ENCODE results near the gene SSX2IP. TPM values are rescaled to one million over a fixed set of nuclear protein-coding genes. Genes with fewer than 3 reads are reported as not detected.

SSX2IP gene
- total RNA-seq, 1 donor from 2014 or later: 7.3 TPM

GRCh38 chr1:84711869-84712268, 21.6 kb upstream of the SSX2IP start:
- no peak overlapping the region for H3K4me3 Mint-ChIP-seq (ENCODE audit: unreplicated experiment)
- H3K9me3 Mint-ChIP-seq (ENCODE audit: unreplicated experiment): no peaks in the 10 kb centered on the region
- no peak for TF ChIP-seq CTCF (IDR thresholded peaks at IDR 0.05; ENCODE audit: unreplicated experiment)
- H3K36me3 Mint-ChIP-seq (ENCODE audit: low read depth, unreplicated experiment): no peaks in the 10 kb centered on the region
- H3K27ac Mint-ChIP-seq (ENCODE audit: unreplicated experiment): no peak overlapping the region
- no peaks in the 10 kb centered on the region for H3K4me1 Mint-ChIP-seq (ENCODE audit: unreplicated experiment)
- no peak for DNase-seq (ENCODE audit: low spot score)
- no peaks in the 10 kb centered on the region for H3K27me3 Mint-ChIP-seq (ENCODE audit: unreplicated experiment)

GRCh38 chr1:84711121-84711520, 20.9 kb upstream of the SSX2IP start:
- Mint-ChIP-seq H3K4me3 (ENCODE audit: unreplicated experiment) (no peak overlapping the region), H3K27ac (ENCODE audit: unreplicated experiment) (no peak overlapping the region), H3K4me1 (ENCODE audit: unreplicated experiment) (no peaks in the 10 kb centered on the region), H3K9me3 (ENCODE audit: unreplicated experiment) (no peaks in the 10 kb centered on the region), H3K27me3 (ENCODE audit: unreplicated experiment) (no peaks in the 10 kb centered on the region), H3K36me3 (ENCODE audit: low read depth, unreplicated experiment) (no peaks in the 10 kb centered on the region)
- DNase-seq (ENCODE audit: low spot score): no peak
- TF ChIP-seq CTCF (IDR thresholded peaks at IDR 0.05; ENCODE audit: unreplicated experiment): no peak

- DNase-seq (ENCODE audit: low spot score): no peak
- Mint-ChIP-seq H3K4me1 (ENCODE audit: unreplicated experiment) (no peaks in the 10 kb centered on the region), H3K4me3 (ENCODE audit: unreplicated experiment) (no peak overlapping the region), H3K27ac (ENCODE audit: unreplicated experiment) (no peak overlapping the region), H3K9me3 (ENCODE audit: unreplicated experiment) (no peaks in the 10 kb centered on the region), H3K27me3 (ENCODE audit: unreplicated experiment) (no peaks in the 10 kb centered on the region), H3K36me3 (ENCODE audit: low read depth, unreplicated experiment) (no peaks in the 10 kb centered on the region)
- no peak for TF ChIP-seq CTCF (IDR thresholded peaks at IDR 0.05; ENCODE audit: unreplicated experiment)
Measured at GRCh38 chr1:84709131-84709530, 18.9 kb upstream of the SSX2IP start.

- TF ChIP-seq CTCF (IDR thresholded peaks at IDR 0.05; ENCODE audit: unreplicated experiment): no peak
- H3K36me3 Mint-ChIP-seq (ENCODE audit: low read depth, unreplicated experiment): no peaks in the 10 kb centered on the region
- no peak overlapping the region for H3K27ac Mint-ChIP-seq (ENCODE audit: unreplicated experiment)
Measured at GRCh38 chr1:84708031-84708430, 17.8 kb upstream of the SSX2IP start.

GRCh38 chr1:84705513-84705912, 15.3 kb upstream of the SSX2IP start:
- no peak for TF ChIP-seq CTCF (IDR thresholded peaks at IDR 0.05; ENCODE audit: unreplicated experiment)
- Mint-ChIP-seq H3K4me3 (ENCODE audit: unreplicated experiment) (no peak overlapping the region), H3K27ac (ENCODE audit: unreplicated experiment) (no peak overlapping the region), H3K36me3 (ENCODE audit: low read depth, unreplicated experiment) (no peaks in the 10 kb centered on the region), H3K27me3 (ENCODE audit: unreplicated experiment) (no peaks in the 10 kb centered on the region), H3K4me1 (ENCODE audit: unreplicated experiment) (peaks cover 2% of the 10 kb centered on the region), H3K9me3 (ENCODE audit: unreplicated experiment) (no peaks in the 10 kb centered on the region)
- DNase-seq (ENCODE audit: low spot score): no peak

More at GRCh38 chr1:84708031-84708430, 17.8 kb upstream of the SSX2IP start:
- Mint-ChIP-seq H3K9me3 (ENCODE audit: unreplicated experiment) (no peaks in the 10 kb centered on the region), H3K4me3 (ENCODE audit: unreplicated experiment) (no peak overlapping the region), H3K4me1 (ENCODE audit: unreplicated experiment) (no peaks in the 10 kb centered on the region), H3K27me3 (ENCODE audit: unreplicated experiment) (no peaks in the 10 kb centered on the region)
- no peak for DNase-seq (ENCODE audit: low spot score)

Measured in endothelial cell (in vitro differentiated cells).